ENCODE results near the gene PIAS1.

Gene PIAS1

GRCh38 chr15:68096099-68096498 lies 42.0 kb downstream of the PIAS1 start:
- FAIRE-seq (no peak), DNase-seq (ENCODE audit: insufficient read length, low spot score) (no peak)
- TF ChIP-seq POLR2A (IDR thresholded peaks at IDR 0.05; ENCODE audit: low read depth, low read length), result no peak

GRCh38 chr15:68097029-68097428 lies 42.9 kb downstream of the PIAS1 start:
- FAIRE-seq, result no peak
- no peak for DNase-seq (ENCODE audit: insufficient read length, low spot score)
- TF ChIP-seq POLR2A (IDR thresholded peaks at IDR 0.05; ENCODE audit: low read depth, low read length), result no peak

GRCh38 chr15:68098465-68098864 lies 44.4 kb downstream of the PIAS1 start:
- no peak for FAIRE-seq
- TF ChIP-seq POLR2A (IDR thresholded peaks at IDR 0.05; ENCODE audit: low read depth, low read length), result no peak
- no peak for DNase-seq (ENCODE audit: insufficient read length, low spot score)

GRCh38 chr15:68100194-68100593 lies 46.1 kb downstream of the PIAS1 start:
- no peak for FAIRE-seq
- DNase-seq (ENCODE audit: insufficient read length, low spot score), result no peak
- TF ChIP-seq POLR2A (IDR thresholded peaks at IDR 0.05; ENCODE audit: low read depth, low read length), result no peak

GRCh38 chr15:68103603-68104002 lies 49.5 kb downstream of the PIAS1 start:
- no peak for DNase-seq (ENCODE audit: insufficient read length, low spot score)
- no peak for FAIRE-seq
- no peak for TF ChIP-seq POLR2A (IDR thresholded peaks at IDR 0.05; ENCODE audit: low read depth, low read length)

- DNase-seq (ENCODE audit: insufficient read length, low spot score) (no peak), FAIRE-seq (no peak)
- no peak for TF ChIP-seq POLR2A (IDR thresholded peaks at IDR 0.05; ENCODE audit: low read depth, low read length)
These were observed 52.5 kb downstream of the PIAS1 start for GRCh38 chr15:68106656-68107055.

GRCh38 chr15:68107142-68107541 lies 53.0 kb downstream of the PIAS1 start:
- no peak for FAIRE-seq
- TF ChIP-seq POLR2A (IDR thresholded peaks at IDR 0.05; ENCODE audit: low read depth, low read length), result no peak
- no peak for DNase-seq (ENCODE audit: insufficient read length, low spot score)

- TF ChIP-seq POLR2A (IDR thresholded peaks at IDR 0.05; ENCODE audit: low read depth, low read length), result no peak
- peak; percentile 58 for FAIRE-seq
- no peak for DNase-seq (ENCODE audit: insufficient read length, low spot score)
These were observed 58.6 kb downstream of the PIAS1 start for GRCh38 chr15:68112706-68113105.

GRCh38 chr15:68113273-68113672 lies 59.2 kb downstream of the PIAS1 start:
- FAIRE-seq (no peak), DNase-seq (ENCODE audit: insufficient read length, low spot score) (no peak)
- TF ChIP-seq POLR2A (IDR thresholded peaks at IDR 0.05; ENCODE audit: low read depth, low read length), result no peak

GRCh38 chr15:68113751-68114150 lies 59.6 kb downstream of the PIAS1 start:
- DNase-seq (ENCODE audit: insufficient read length, low spot score), result no peak
- FAIRE-seq, result no peak
- TF ChIP-seq POLR2A (IDR thresholded peaks at IDR 0.05; ENCODE audit: low read depth, low read length), result no peak

- DNase-seq (ENCODE audit: insufficient read length, low spot score), result no peak
- TF ChIP-seq POLR2A (IDR thresholded peaks at IDR 0.05; ENCODE audit: low read depth, low read length), result no peak
- FAIRE-seq, result no peak
These were observed 60.2 kb downstream of the PIAS1 start for GRCh38 chr15:68114356-68114755.

- no peak for TF ChIP-seq POLR2A (IDR thresholded peaks at IDR 0.05; ENCODE audit: low read depth, low read length)
- no peak for FAIRE-seq
- DNase-seq (ENCODE audit: insufficient read length, low spot score), result no peak
These were observed 60.7 kb downstream of the PIAS1 start for GRCh38 chr15:68114840-68115239.

GRCh38 chr15:68124700-68125099 lies 70.6 kb downstream of the PIAS1 start:
- no peak for TF ChIP-seq POLR2A (IDR thresholded peaks at IDR 0.05; ENCODE audit: low read depth, low read length)
- DNase-seq (ENCODE audit: insufficient read length, low spot score) (no peak), FAIRE-seq (no peak)

GRCh38 chr15:68126396-68126795 lies 72.3 kb downstream of the PIAS1 start:
- FAIRE-seq, result no peak
- TF ChIP-seq POLR2A (IDR thresholded peaks at IDR 0.05; ENCODE audit: low read depth, low read length), result no peak
- no peak for DNase-seq (ENCODE audit: insufficient read length, low spot score)

GRCh38 chr15:68129072-68129471 lies 75.0 kb downstream of the PIAS1 start:
- DNase-seq (ENCODE audit: insufficient read length, low spot score) (no peak), FAIRE-seq (no peak)
- no peak for TF ChIP-seq POLR2A (IDR thresholded peaks at IDR 0.05; ENCODE audit: low read depth, low read length)

- TF ChIP-seq POLR2A (IDR thresholded peaks at IDR 0.05; ENCODE audit: low read depth, low read length), result no peak
- no peak for DNase-seq (ENCODE audit: insufficient read length, low spot score)
- FAIRE-seq, result no peak
These were observed 76.7 kb downstream of the PIAS1 start for GRCh38 chr15:68130851-68131250.

Data from H54 (cell line).